H9 (cell line): Measurements from ENCODE around the gene CST9L. TPM values are rescaled to one million over a fixed set of nuclear protein-coding genes. Genes with fewer than 3 reads are reported as not detected.

ENCODE experiments used
- DNase-seq: peaks from one replicate; pipeline ENCODE4 v3.0.0-alpha.2; 2017
- H2AFZ ChIP-seq: one replicate; pipeline ENCODE4 v1.6.1; 2013; ENCODE audit warnings: mild to moderate bottlenecking, low read length, control low read depth, moderate library complexity
- H2AK5ac ChIP-seq: 2 replicates; pipeline ENCODE4 v1.6.1; 2013; ENCODE audit warnings: low read length, control low read depth, mixed read lengths; ENCODE audit not compliant: insufficient read length
- H2BK120ac ChIP-seq: one replicate; pipeline ENCODE4 v1.6.1; 2013; ENCODE audit warnings: low read depth, mild to moderate bottlenecking, low read length, control low read depth, inconsistent platforms; ENCODE audit not compliant: poor library complexity, severe bottlenecking
- H2BK12ac ChIP-seq: 2 replicates; pipeline ENCODE4 v1.6.1; 2013; ENCODE audit warnings: low read length, control low read depth, mixed read lengths, low read depth; ENCODE audit not compliant: insufficient read length
- H2BK15ac ChIP-seq: 2 replicates; pipeline ENCODE4 v1.6.1; 2013; ENCODE audit warnings: low read depth, low read length, control low read depth
- H2BK20ac ChIP-seq: one replicate; pipeline ENCODE4 v1.6.1; 2013; ENCODE audit warnings: low read depth, mild to moderate bottlenecking, low read length, control low read depth, inconsistent platforms; ENCODE audit not compliant: poor library complexity, severe bottlenecking
- H2BK5ac ChIP-seq: 2 replicates; pipeline ENCODE4 v1.6.1; 2013; ENCODE audit warnings: low read length, control low read depth, mixed read lengths; ENCODE audit not compliant: insufficient read length
- H3K14ac ChIP-seq: 2 replicates; pipeline ENCODE4 v1.6.1; 2013; ENCODE audit warnings: low read length, control low read depth; ENCODE audit not compliant: insufficient read depth
- H3K18ac ChIP-seq: 2 replicates; pipeline ENCODE4 v1.6.1; 2013; ENCODE audit warnings: low read depth, mild to moderate bottlenecking, mixed read lengths, low read length, control low read depth; ENCODE audit not compliant: insufficient read length
- H3K23ac ChIP-seq: 2 replicates; pipeline ENCODE4 v1.6.1; 2013; ENCODE audit warnings: low read length, control low read depth, mixed read lengths, low read depth; ENCODE audit not compliant: insufficient read length
- H3K23me2 ChIP-seq: 2 replicates; pipeline ENCODE4 v1.6.1; 2013; ENCODE audit warnings: low read depth, mild to moderate bottlenecking, mixed read lengths, low read length, control low read depth; ENCODE audit not compliant: insufficient read length, poor library complexity, severe bottlenecking
- H3K27ac ChIP-seq: 2 replicates; pipeline ENCODE4 v1.5.1; 2013; ENCODE audit warnings: low read length, control low read depth, mixed read lengths, low read depth; ENCODE audit not compliant: insufficient read length
- H3K27me3 ChIP-seq: 2 replicates; pipeline ENCODE4 v1.6.1; 2013; ENCODE audit warnings: low read length, control low read depth, inconsistent platforms; ENCODE audit not compliant: insufficient read depth
- H3K4ac ChIP-seq: 2 replicates; pipeline ENCODE4 v1.6.1; 2013; ENCODE audit warnings: low read depth, mild to moderate bottlenecking, control low read depth, inconsistent platforms, low read length, moderate library complexity
- H3K4me1 ChIP-seq: 2 replicates; pipeline ENCODE4 v1.6.1; 2013; ENCODE audit warnings: low read length, control low read depth, inconsistent platforms; ENCODE audit not compliant: insufficient read depth
- H3K4me2 ChIP-seq: 2 replicates; pipeline ENCODE4 v1.6.1; 2013; ENCODE audit warnings: low read length, control low read depth, mixed read lengths; ENCODE audit not compliant: insufficient read length, insufficient read depth
- H3K56ac ChIP-seq: 2 replicates; pipeline ENCODE4 v1.6.1; 2013; ENCODE audit warnings: low read depth, mild to moderate bottlenecking, mixed read lengths, low read length, control low read depth; ENCODE audit not compliant: insufficient read length
- H3K79me1 ChIP-seq: 2 replicates; pipeline ENCODE4 v1.6.1; 2013; ENCODE audit warnings: low read depth, mild to moderate bottlenecking, moderate library complexity, low read length, control low read depth, inconsistent platforms; ENCODE audit not compliant: insufficient read depth, poor library complexity, severe bottlenecking
- H3K79me2 ChIP-seq: 2 replicates; pipeline ENCODE4 v1.6.1; 2013; ENCODE audit warnings: low read length, control low read depth, inconsistent platforms; ENCODE audit not compliant: insufficient read depth
- H3K9ac ChIP-seq: 2 replicates; pipeline ENCODE4 v1.6.1; 2013; ENCODE audit warnings: low read length, control low read depth, mixed read lengths; ENCODE audit not compliant: insufficient read length; ENCODE audit errors: extremely low read depth
- H3K9me3 ChIP-seq: one replicate; pipeline ENCODE4 v1.6.1; 2013; ENCODE audit warnings: low read depth, low read length, inconsistent platforms; ENCODE audit not compliant: control insufficient read depth
- H3T11ph ChIP-seq: one replicate; pipeline ENCODE4 v1.6.1; 2013; ENCODE audit warnings: mild to moderate bottlenecking, low read length, control low read depth, inconsistent platforms
- H4K20me1 ChIP-seq: one replicate; pipeline ENCODE4 v1.6.1; 2013; ENCODE audit not compliant: control insufficient read depth, insufficient read length, insufficient read depth
- H4K5ac ChIP-seq: 2 replicates; pipeline ENCODE4 v1.6.1; 2013; ENCODE audit warnings: low read depth, mild to moderate bottlenecking, mixed read lengths, low read length, control low read depth; ENCODE audit not compliant: insufficient read length
- H4K8ac ChIP-seq: replicated peaks from 2 replicates; pipeline ENCODE4 v1.6.1; 2013; ENCODE audit warnings: low read length, control low read depth, mixed read lengths, low read depth; ENCODE audit not compliant: insufficient read length
- H4K91ac ChIP-seq: 2 replicates; pipeline ENCODE4 v1.6.1; 2013; ENCODE audit warnings: low read depth, mild to moderate bottlenecking, moderate library complexity, mixed read lengths, low read length, control low read depth; ENCODE audit not compliant: insufficient read length
- H3K27ac Mint-ChIP-seq, 3 experiments: 2 replicates in 2 of 3; 3 replicates in 1 of 3; pipeline ENCODE4 v1.8.0; 2020 to 2021; ENCODE audit warnings: mixed read lengths in 3 of 3, mild to moderate bottlenecking in 1 of 3, moderate library complexity in 1 of 3
- H3K27me3 Mint-ChIP-seq: 2 replicates; pipeline ENCODE4 v1.8.0; 2021; ENCODE audit warnings: low read depth, mild to moderate bottlenecking, moderate library complexity, mixed read lengths
- H3K36me3 Mint-ChIP-seq, 3 experiments: 2 replicates in 2 of 3; 3 replicates in 1 of 3; pipeline ENCODE4 v1.8.0; 2020 to 2021; ENCODE audit warnings: low read depth in 3 of 3, mixed read lengths in 3 of 3; ENCODE audit not compliant: insufficient read depth in 1 of 3
- H3K4me1 Mint-ChIP-seq, 2 experiments: 2 replicates each; pipeline ENCODE4 v1.8.0; 2020; ENCODE audit warnings: mixed read lengths in 2 of 2
- H3K4me3 Mint-ChIP-seq, 2 experiments: 2 replicates in 1 of 2; 3 replicates in 1 of 2; pipeline ENCODE4 v1.8.0; 2020 to 2021; ENCODE audit warnings: mild to moderate bottlenecking in 2 of 2, mixed read lengths in 2 of 2, moderate library complexity in 1 of 2
- H3K9me3 Mint-ChIP-seq, 2 experiments: 2 replicates in 1 of 2; 3 replicates in 1 of 2; pipeline ENCODE4 v1.8.0; 2020; ENCODE audit warnings: mild to moderate bottlenecking in 2 of 2, mixed read lengths in 2 of 2, moderate library complexity in 1 of 2
- WGBS: extraction: QIAGEN DNeasy Blood & Tissue Kit; methylation state at CpG from one replicate; pipeline ENCODE4 v1.1.7; 2013; ENCODE audit warnings: missing lambda C conversion rate, low lambda C conversion rate, mixed read lengths; ENCODE audit not compliant: insufficient read length; ENCODE audit errors: extremely low coverage; 5-methylcytosine and 5-hydroxymethylcytosine counted together
- total RNA-seq: library from RNA; stranded (reverse); gene quantifications from 2 replicates; pipeline ENCODE4 v1.2.1, GENCODE V29; 2021
- TF ChIP-seq, protein P1 (sequence below): fragments of 200-600 bp; sonication (generic); conservative IDR thresholded peaks from 3 replicates; pipeline ENCODE4 v1.8.0; 2021; ENCODE audit warnings: antibody characterized with exemption, mild to moderate bottlenecking

CST9L gene
- total RNA-seq, 1 experiment from 2014 or later, result not detected

DNA sequence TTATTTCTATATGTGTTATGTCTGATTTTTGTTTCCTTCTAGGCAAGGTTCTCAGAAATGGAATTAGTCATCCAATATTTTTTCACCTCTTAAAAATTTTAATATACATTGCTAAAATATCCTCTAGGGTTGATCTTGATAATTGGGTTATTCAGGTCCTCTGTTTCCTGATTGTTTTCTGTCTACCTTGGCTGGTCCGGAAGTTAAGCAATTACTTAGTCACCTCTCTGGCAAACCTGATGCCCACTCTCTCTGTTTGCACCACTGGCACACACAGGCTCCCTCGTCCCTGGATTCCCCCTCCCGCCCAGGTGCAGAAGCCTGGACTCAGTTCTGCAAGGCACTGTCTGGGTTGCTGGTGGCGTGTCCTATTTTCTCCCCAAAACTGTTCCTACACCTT, 27.7 kb downstream of the CST9L start:
- H3K27ac ChIP-seq, result no peak overlapping the region
- H3K4me1 Mint-ChIP-seq, result peaks cover 14 to 17% of the 10 kb centered on the region in 2 experiments
- H2BK20ac ChIP-seq, result no peak overlapping the region
- H2BK5ac ChIP-seq, result no peak overlapping the region
- no peak overlapping the region for H2BK15ac ChIP-seq
- no peak overlapping the region for H3K4me3 Mint-ChIP-seq
- WGBS, result no CpG with 5 or more reads among the region's 4 CpGs
- H2AFZ ChIP-seq, result no peak overlapping the region
- H3K9me3 Mint-ChIP-seq, result peaks cover 0 to 2% of the 10 kb centered on the region in 2 experiments; a peak in 2 of 5 replicates
- H4K91ac ChIP-seq, result no peak overlapping the region
- no peak overlapping the region for H2AK5ac ChIP-seq
- no peaks in the 10 kb centered on the region for H4K20me1 ChIP-seq
- H3K14ac ChIP-seq, result no peak overlapping the region
- no peaks in the 10 kb centered on the region for H3K79me1 ChIP-seq
- TF ChIP-seq, protein P1, sequence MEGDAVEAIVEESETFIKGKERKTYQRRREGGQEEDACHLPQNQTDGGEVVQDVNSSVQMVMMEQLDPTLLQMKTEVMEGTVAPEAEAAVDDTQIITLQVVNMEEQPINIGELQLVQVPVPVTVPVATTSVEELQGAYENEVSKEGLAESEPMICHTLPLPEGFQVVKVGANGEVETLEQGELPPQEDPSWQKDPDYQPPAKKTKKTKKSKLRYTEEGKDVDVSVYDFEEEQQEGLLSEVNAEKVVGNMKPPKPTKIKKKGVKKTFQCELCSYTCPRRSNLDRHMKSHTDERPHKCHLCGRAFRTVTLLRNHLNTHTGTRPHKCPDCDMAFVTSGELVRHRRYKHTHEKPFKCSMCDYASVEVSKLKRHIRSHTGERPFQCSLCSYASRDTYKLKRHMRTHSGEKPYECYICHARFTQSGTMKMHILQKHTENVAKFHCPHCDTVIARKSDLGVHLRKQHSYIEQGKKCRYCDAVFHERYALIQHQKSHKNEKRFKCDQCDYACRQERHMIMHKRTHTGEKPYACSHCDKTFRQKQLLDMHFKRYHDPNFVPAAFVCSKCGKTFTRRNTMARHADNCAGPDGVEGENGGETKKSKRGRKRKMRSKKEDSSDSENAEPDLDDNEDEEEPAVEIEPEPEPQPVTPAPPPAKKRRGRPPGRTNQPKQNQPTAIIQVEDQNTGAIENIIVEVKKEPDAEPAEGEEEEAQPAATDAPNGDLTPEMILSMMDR, result no peak
- H3K27me3 ChIP-seq, result no peaks in the 10 kb centered on the region
- H3K4ac ChIP-seq, result no peak overlapping the region
- H4K8ac ChIP-seq, result no peak overlapping the region
- H2BK12ac ChIP-seq, result no peak overlapping the region
- H3K4me1 ChIP-seq, result peaks cover 4% of the 10 kb centered on the region; the same call in 1 of the 2 replicates
- peaks cover 12% of the 10 kb centered on the region for H3K27me3 Mint-ChIP-seq
- H3K23ac ChIP-seq, result no peak overlapping the region
- H2BK120ac ChIP-seq, result no peak overlapping the region
- no peak for DNase-seq
- peaks cover 0 to 8% (median 5%) of the 10 kb centered on the region in 3 experiments; a peak in 3 of 7 replicates for H3K36me3 Mint-ChIP-seq
- H3K9me3 ChIP-seq, result no peaks in the 10 kb centered on the region
- H3K18ac ChIP-seq, result no peak overlapping the region
- no peak overlapping the region for H3K9ac ChIP-seq
- H3K4me2 ChIP-seq, result no peak overlapping the region
- H3K56ac ChIP-seq, result no peak overlapping the region
- no peak overlapping the region for H3K27ac Mint-ChIP-seq
- no peak overlapping the region for H4K5ac ChIP-seq
- no peak overlapping the region for H3T11ph ChIP-seq
- no peaks in the 10 kb centered on the region for H3K79me2 ChIP-seq
- no peaks in the 10 kb centered on the region for H3K23me2 ChIP-seq
